ENCODE results near the gene FZD7. TPM values are rescaled to one million over a fixed set of nuclear protein-coding genes. Genes with fewer than 3 reads are reported as not detected.

The FZD7 gene
- total RNA-seq, 1 experiment from 2014 or later = 302 TPM

- no peaks in the 10 kb centered on the region for H3K23me2 ChIP-seq (ENCODE audit: insufficient read length, low read depth, low read length, poor library complexity, severe bottlenecking)
- no peak overlapping the region for H2BK20ac ChIP-seq (ENCODE audit: low read depth, low read length, poor library complexity, severe bottlenecking)
- no peak overlapping the region for H3T11ph ChIP-seq (ENCODE audit: low read length)
- no peak overlapping the region for H3K14ac ChIP-seq (ENCODE audit: insufficient read depth, low read length)
- H3K79me1 ChIP-seq (ENCODE audit: insufficient read depth, low read depth, low read length, poor library complexity, severe bottlenecking) = no peaks in the 10 kb centered on the region
- Mint-ChIP-seq H3K9me3 (no peaks in the 10 kb centered on the region; a peak in 1 of 5 replicates), H3K36me3 (ENCODE audit: insufficient read depth in 1 of 3, low read depth in 3 of 3) (no peaks in the 10 kb centered on the region), H3K4me3 (no peak overlapping the region), H3K4me1 (peaks cover 13 to 17% of the 10 kb centered on the region in 2 experiments), H3K27ac (no peak overlapping the region), H3K27me3 (ENCODE audit: low read depth) (no peaks in the 10 kb centered on the region)
- H3K9ac ChIP-seq (ENCODE audit: extremely low read depth, insufficient read length, low read length) = no peak overlapping the region
- H3K27ac ChIP-seq (ENCODE audit: insufficient read length, low read depth, low read length) = no peak overlapping the region
- H3K4ac ChIP-seq (ENCODE audit: low read depth, low read length) = no peak overlapping the region
- H3K4me1 ChIP-seq (ENCODE audit: insufficient read depth, low read length) = no peaks in the 10 kb centered on the region
- H3K4me2 ChIP-seq (ENCODE audit: insufficient read depth, insufficient read length, low read length) = no peak overlapping the region
- H3K27me3 ChIP-seq (ENCODE audit: insufficient read depth, low read length) = no peaks in the 10 kb centered on the region
- H3K23ac ChIP-seq (ENCODE audit: insufficient read length, low read depth, low read length) = no peak overlapping the region
- no peak overlapping the region for H4K91ac ChIP-seq (ENCODE audit: insufficient read length, low read depth, low read length)
- H3K18ac ChIP-seq (ENCODE audit: insufficient read length, low read depth, low read length) = no peak overlapping the region
- H4K20me1 ChIP-seq (ENCODE audit: control insufficient read depth, insufficient read depth, insufficient read length) = no peaks in the 10 kb centered on the region
- TF ChIP-seq CTCF (conservative IDR thresholded peaks at IDR 0.05) = peak; percentile 70
- H4K5ac ChIP-seq (ENCODE audit: insufficient read length, low read depth, low read length) = no peak overlapping the region
- H2BK12ac ChIP-seq (ENCODE audit: insufficient read length, low read depth, low read length) = no peak overlapping the region
- no peak overlapping the region for H2BK15ac ChIP-seq (ENCODE audit: low read depth, low read length)
- peak; percentile 56 for DNase-seq
- no peaks in the 10 kb centered on the region for H3K79me2 ChIP-seq (ENCODE audit: insufficient read depth, low read length)
- no peak overlapping the region for H4K8ac ChIP-seq (replicated peaks; ENCODE audit: insufficient read length, low read depth, low read length)
- no peak overlapping the region for H2AFZ ChIP-seq (ENCODE audit: low read length)
- H2AK5ac ChIP-seq (ENCODE audit: insufficient read length, low read length) = no peak overlapping the region
- H2BK120ac ChIP-seq (ENCODE audit: low read depth, low read length, poor library complexity, severe bottlenecking) = no peak overlapping the region
- H3K56ac ChIP-seq (ENCODE audit: insufficient read length, low read depth, low read length) = no peak overlapping the region
- H3K9me3 ChIP-seq (ENCODE audit: control insufficient read depth, low read depth, low read length) = no peaks in the 10 kb centered on the region
- WGBS (ENCODE audit: extremely low coverage, insufficient read length, low lambda C conversion rate) = no CpG with 5 or more reads among the region's 2 CpGs
- H2BK5ac ChIP-seq (ENCODE audit: insufficient read length, low read length) = no peak overlapping the region
These were observed 38.6 kb downstream of the FZD7 start for GRCh38 chr2:202072226-202072625.

Measured in H9 (cell line).